HK-2 (cell line): ENCODE data around the gene ANGPTL7.
"Not testable (repeated sequence)": the region's sequence is repeated elsewhere in the genome, so short reads cannot be mapped to it uniquely, and the experiment has no call there.

Experiments used
- DNase-seq: peaks from one replicate; pipeline ENCODE4 v3.0.0-alpha.2; 2018; ENCODE audit not compliant: unreplicated experiment

ANGPTL7 gene

GRCh38 chr1:11169202-11169601, 20.0 kb upstream of the ANGPTL7 start:
- DNase-seq: no peak

- no peak for DNase-seq
These were observed 19.1 kb upstream of the ANGPTL7 start for GRCh38 chr1:11170102-11170501.

- DNase-seq: no peak
These were observed 14.8 kb upstream of the ANGPTL7 start for GRCh38 chr1:11174261-11174942.

- no peak for DNase-seq
These were observed 13.7 kb upstream of the ANGPTL7 start for GRCh38 chr1:11175461-11175860.

- peak; percentile 54 for DNase-seq
These were observed 13.0 kb upstream of the ANGPTL7 start for GRCh38 chr1:11176081-11176706.

GRCh38 chr1:11178021-11179015, 10.8 kb upstream of the ANGPTL7 start:
- DNase-seq: no peak

GRCh38 chr1:11179125-11179524, 10.0 kb upstream of the ANGPTL7 start:
- no peak for DNase-seq

- not testable (repeated sequence) for DNase-seq
These were observed 9.4 kb upstream of the ANGPTL7 start for GRCh38 chr1:11179749-11180148.

- peak; percentile 27 for DNase-seq
These were observed 8.8 kb upstream of the ANGPTL7 start for GRCh38 chr1:11180342-11180744.

- DNase-seq: no peak
These were observed 6.3 kb upstream of the ANGPTL7 start for GRCh38 chr1:11182884-11183283.

- DNase-seq: no peak
These were observed 4.2 kb upstream of the ANGPTL7 start for GRCh38 chr1:11184973-11185372.

GRCh38 chr1:11187000-11187399, 2.2 kb upstream of the ANGPTL7 start:
- DNase-seq: no peak

- DNase-seq: no peak
These were observed 1.7 kb upstream of the ANGPTL7 start for GRCh38 chr1:11187494-11187893.

- DNase-seq: no peak
These were observed 1.2 kb upstream of the ANGPTL7 start for GRCh38 chr1:11187931-11188330.

- DNase-seq: no peak
These were observed 774 bp upstream of the ANGPTL7 start for GRCh38 chr1:11188381-11188780.

GRCh38 chr1:11193376-11193775, 4.2 kb downstream of the ANGPTL7 start:
- no peak for DNase-seq

- no peak for DNase-seq
These were observed 5.4 kb downstream of the ANGPTL7 start for GRCh38 chr1:11194407-11195176.

- DNase-seq: no peak
These were observed 7.8 kb downstream of the ANGPTL7 start for GRCh38 chr1:11196945-11197344.

- no peak for DNase-seq
These were observed 8.2 kb downstream of the ANGPTL7 start for GRCh38 chr1:11197359-11197758.

- no peak for DNase-seq
These were observed 9.1 kb downstream of the ANGPTL7 start for GRCh38 chr1:11198257-11198656.

- no peak for DNase-seq
These were observed 9.9 kb downstream of the ANGPTL7 start for GRCh38 chr1:11198851-11199594.
